ENCODE results near the gene ITGAX. TPM values are rescaled to one million over a fixed set of nuclear protein-coding genes. Genes with fewer than 3 reads are reported as not detected.

Gene ITGAX
- total and polyA plus RNA-seq, 10 of the 15 experiments (the other 5 are each of a cell fraction or from before 2014, with no cell fraction given): 1.6 to 37.9 (median 17.9) TPM

DNA sequence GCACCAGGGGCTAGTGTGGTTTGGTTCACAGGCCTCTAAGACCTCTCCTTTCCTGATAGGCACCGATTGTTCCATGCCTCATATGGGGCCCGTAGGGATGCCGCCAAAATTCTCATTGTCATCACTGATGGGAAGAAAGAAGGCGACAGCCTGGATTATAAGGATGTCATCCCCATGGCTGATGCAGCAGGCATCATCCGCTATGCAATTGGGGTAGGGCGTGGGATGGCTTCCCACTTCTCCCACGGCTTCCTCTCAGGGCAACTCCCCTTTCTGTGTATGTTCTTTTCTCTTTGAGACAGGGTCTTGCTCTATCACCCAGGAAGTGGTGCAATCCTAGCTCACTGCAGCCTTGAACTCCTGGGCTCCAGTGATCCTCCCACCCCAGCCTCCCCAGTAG lies 5.3 kb downstream of the ITGAX start (continued):
- TF ChIP-seq MTA2 (IDR thresholded peaks at IDR 0.05; ENCODE audit: low read depth) (no peak), EP300 (IDR thresholded peaks at IDR 0.05; ENCODE audit: borderline replicate concordance in 1 of 2, control insufficient read depth in 1 of 2, low read depth in 2 of 2, low read length in 2 of 2) (no peak), ZNF207 (IDR thresholded peaks at IDR 0.05; ENCODE audit: borderline replicate concordance) (no peak)

DNA sequence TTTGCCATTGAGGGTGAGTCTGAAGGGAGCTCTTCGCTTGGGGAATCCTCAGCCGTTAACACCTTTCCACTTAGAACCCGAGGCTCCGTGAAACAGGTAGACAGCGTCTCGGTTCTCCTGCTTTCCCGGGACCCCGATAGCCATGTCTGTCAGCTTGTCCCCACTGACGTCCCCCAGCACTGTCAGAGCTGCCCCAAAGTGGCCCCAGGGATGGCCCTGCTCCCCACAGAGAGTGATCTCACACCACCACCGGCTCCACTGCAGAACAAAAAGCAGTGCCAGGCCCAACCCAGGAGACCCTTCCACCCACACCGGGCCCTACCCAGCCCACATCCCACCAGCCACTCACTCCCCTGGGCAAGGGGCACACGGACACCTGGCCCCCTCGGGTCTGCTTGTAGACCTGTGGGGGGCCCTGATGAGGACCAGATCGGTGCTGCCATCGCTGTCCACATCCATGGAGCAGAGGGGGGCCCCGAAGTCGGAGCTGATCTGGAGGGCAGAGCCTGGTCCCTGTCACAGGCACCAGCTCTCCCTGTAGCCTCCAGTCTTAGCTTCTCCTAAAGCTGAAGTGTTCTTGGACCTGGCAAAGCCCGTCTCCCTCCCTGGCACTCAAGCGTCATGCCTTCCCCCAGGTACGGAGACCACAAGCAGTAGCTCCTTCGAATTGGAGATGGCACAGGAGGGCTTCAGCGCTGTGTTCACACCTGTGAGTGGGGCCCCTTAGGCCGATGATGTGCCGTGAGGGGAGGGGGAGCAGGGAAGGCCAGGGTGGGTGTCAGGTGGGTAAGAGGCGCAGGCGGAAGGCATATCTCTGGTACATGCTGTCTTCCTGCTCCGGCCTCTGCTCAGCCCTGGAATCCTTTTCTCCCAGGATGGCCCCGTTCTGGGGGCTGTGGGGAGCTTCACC lies 6.5 kb downstream of the ITGAX start:
- TF ChIP-seq SREBF2 (IDR thresholded peaks at IDR 0.05; ENCODE audit: low read length) (no peak), WRNIP1 (IDR thresholded peaks at IDR 0.05; ENCODE audit: borderline replicate concordance, low read depth, low read length) (no peak), ATF7 (IDR thresholded peaks at IDR 0.05; ENCODE audit: low read depth) (no peak), RB1 (IDR thresholded peaks at IDR 0.05; ENCODE audit: borderline replicate concordance) (no peak), NFXL1 (IDR thresholded peaks at IDR 0.05; ENCODE audit: borderline replicate concordance) (no peak), MXI1 (IDR thresholded peaks at IDR 0.05; ENCODE audit: low read depth, low read length) (no peak), SMAD5 (IDR thresholded peaks at IDR 0.05; ENCODE audit: low read depth) (no peak), ZBED1 (IDR thresholded peaks at IDR 0.05; ENCODE audit: borderline replicate concordance) (no peak), MEF2B (IDR thresholded peaks at IDR 0.05; ENCODE audit: partially characterized antibody, poor library complexity, severe bottlenecking) (no peak), BMI1 (IDR thresholded peaks at IDR 0.05; ENCODE audit: borderline replicate concordance) (no peak), NRF1 (conservative IDR thresholded peaks at IDR 0.05; ENCODE audit: low read depth, low read length) (no peak), RUNX3 (IDR thresholded peaks at IDR 0.05; ENCODE audit: low read length) (no peak)
- TF ChIP-seq, protein P1, sequence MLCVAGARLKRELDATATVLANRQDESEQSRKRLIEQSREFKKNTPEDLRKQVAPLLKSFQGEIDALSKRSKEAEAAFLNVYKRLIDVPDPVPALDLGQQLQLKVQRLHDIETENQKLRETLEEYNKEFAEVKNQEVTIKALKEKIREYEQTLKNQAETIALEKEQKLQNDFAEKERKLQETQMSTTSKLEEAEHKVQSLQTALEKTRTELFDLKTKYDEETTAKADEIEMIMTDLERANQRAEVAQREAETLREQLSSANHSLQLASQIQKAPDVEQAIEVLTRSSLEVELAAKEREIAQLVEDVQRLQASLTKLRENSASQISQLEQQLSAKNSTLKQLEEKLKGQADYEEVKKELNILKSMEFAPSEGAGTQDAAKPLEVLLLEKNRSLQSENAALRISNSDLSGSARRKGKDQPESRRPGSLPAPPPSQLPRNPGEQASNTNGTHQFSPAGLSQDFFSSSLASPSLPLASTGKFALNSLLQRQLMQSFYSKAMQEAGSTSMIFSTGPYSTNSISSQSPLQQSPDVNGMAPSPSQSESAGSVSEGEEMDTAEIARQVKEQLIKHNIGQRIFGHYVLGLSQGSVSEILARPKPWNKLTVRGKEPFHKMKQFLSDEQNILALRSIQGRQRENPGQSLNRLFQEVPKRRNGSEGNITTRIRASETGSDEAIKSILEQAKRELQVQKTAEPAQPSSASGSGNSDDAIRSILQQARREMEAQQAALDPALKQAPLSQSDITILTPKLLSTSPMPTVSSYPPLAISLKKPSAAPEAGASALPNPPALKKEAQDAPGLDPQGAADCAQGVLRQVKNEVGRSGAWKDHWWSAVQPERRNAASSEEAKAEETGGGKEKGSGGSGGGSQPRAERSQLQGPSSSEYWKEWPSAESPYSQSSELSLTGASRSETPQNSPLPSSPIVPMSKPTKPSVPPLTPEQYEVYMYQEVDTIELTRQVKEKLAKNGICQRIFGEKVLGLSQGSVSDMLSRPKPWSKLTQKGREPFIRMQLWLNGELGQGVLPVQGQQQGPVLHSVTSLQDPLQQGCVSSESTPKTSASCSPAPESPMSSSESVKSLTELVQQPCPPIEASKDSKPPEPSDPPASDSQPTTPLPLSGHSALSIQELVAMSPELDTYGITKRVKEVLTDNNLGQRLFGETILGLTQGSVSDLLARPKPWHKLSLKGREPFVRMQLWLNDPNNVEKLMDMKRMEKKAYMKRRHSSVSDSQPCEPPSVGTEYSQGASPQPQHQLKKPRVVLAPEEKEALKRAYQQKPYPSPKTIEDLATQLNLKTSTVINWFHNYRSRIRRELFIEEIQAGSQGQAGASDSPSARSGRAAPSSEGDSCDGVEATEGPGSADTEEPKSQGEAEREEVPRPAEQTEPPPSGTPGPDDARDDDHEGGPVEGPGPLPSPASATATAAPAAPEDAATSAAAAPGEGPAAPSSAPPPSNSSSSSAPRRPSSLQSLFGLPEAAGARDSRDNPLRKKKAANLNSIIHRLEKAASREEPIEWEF (IDR thresholded peaks at IDR 0.05; ENCODE audit: insufficient replicate concordance, low read depth, low read length): no peak
- ATAC-seq (no peak), FAIRE-seq (no peak), DNase-seq (ENCODE audit: low read depth, low spot score) (no peak)
- no peaks in the 10 kb centered on the region for H3K27me3 ChIP-seq (replicated peaks in 1 of 2; ENCODE audit: control insufficient read depth in 2 of 2, insufficient read depth in 2 of 2, low read length in 1 of 2)
- POLR2A ChIA-PET: interaction anchor here (0.5 to 0.6 kb wide), 2 partner anchors 55 to 98 kb away, joined by 3 read pairs; no protein-coding TSS in a partner anchor
- 63% methylated on average over 28 of the region's 28 CpGs for WGBS (ENCODE audit: insufficient coverage, insufficient replicate concordance, low lambda C conversion rate, missing lambda C conversion rate)
- no peak overlapping the region for H2AFZ ChIP-seq (ENCODE audit: control insufficient read depth, low read depth, low read length)
- H4K20me1 ChIP-seq (ENCODE audit: control insufficient read depth, insufficient read depth): no peaks in the 10 kb centered on the region
- RAD21 ChIA-PET (ENCODE audit: unreplicated experiment): no interaction called here
- H3K9me3 ChIP-seq (replicated peaks; ENCODE audit: control insufficient read depth, insufficient read depth, low read length): no peaks in the 10 kb centered on the region
- H3K9ac ChIP-seq (ENCODE audit: control insufficient read depth, insufficient read depth, low read length): no peak overlapping the region
- intact Hi-C loops (cut with micrococcal nuclease; ENCODE audit: unreplicated experiment): no loop called here
- CTCF ChIA-PET: interaction anchor here (1.4 kb wide), 1 partner anchor 25 kb away, joined by 5 read pairs; no protein-coding TSS in a partner anchor
- no peaks in the 10 kb centered on the region for H3K79me2 ChIP-seq (ENCODE audit: control insufficient read depth, insufficient read depth, low read length)
- SMC1A ChIA-PET (ENCODE audit: uncharacterized antibody, unreplicated experiment): interaction anchor here (1.3 to 1.6 kb wide), 2 partner anchors 10 to 12 kb away, joined by 3 read pairs; no protein-coding TSS in a partner anchor
- H3K4me3 ChIP-seq: no peak overlapping the region
- no peak overlapping the region for H3K4me2 ChIP-seq (ENCODE audit: control insufficient read depth, insufficient read depth)
- peaks cover 13% of the 10 kb centered on the region for H3K4me1 ChIP-seq (ENCODE audit: control insufficient read depth, insufficient read depth, low read length)
- in situ Hi-C loops (cut with MboI): no loop called here
- H3K27ac ChIP-seq (ENCODE audit: control insufficient read depth, insufficient read depth): no peak overlapping the region
- no TSS peak for BruUV-seq (replicated peaks)
- H3K36me3 ChIP-seq (ENCODE audit: control insufficient read depth in 2 of 2, insufficient read depth in 2 of 2, low read length in 1 of 2): no peaks in the 10 kb centered on the region

Measured in GM12878 (cell line).